HG02970 (cell line): ENCODE results near the gene CMKLR1.

ENCODE experiments used
- ATAC-seq: cut with Tn5 transposase; IDR thresholded peaks from one replicate; pipeline ENCODE4 v1.9.1; 2021; ENCODE audit warnings: mild to moderate bottlenecking, moderate library complexity, moderate number of reproducible peaks; ENCODE audit not compliant: unreplicated experiment, low FRiP score

CMKLR1 gene

DNA sequence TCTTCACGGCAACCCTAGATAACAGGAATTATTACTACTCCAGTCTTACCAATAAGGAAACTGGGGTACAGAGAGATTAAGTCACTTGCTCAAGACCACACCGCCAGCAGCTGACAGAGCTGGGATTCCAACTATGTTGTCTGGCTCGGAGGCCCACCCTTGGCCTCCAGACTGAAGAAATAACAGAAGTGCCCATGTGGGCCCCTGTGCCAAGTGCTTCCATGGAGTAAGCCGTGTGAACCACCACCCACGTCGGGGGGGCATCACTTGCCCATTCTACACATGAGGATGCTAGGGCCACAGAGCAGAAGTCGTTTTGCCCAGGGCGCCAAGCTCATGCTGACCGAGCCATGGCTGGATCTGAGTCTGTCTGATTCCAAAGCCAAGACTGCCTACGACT lies 926 bp upstream of the CMKLR1 start:
- ATAC-seq: no peak

GRCh38 chr12:108337235-108338223 lies 1.6 kb downstream of the CMKLR1 start:
- no peak for ATAC-seq

- ATAC-seq: no peak
Observed at GRCh38 chr12:108335349-108336119, 3.6 kb downstream of the CMKLR1 start.

DNA sequence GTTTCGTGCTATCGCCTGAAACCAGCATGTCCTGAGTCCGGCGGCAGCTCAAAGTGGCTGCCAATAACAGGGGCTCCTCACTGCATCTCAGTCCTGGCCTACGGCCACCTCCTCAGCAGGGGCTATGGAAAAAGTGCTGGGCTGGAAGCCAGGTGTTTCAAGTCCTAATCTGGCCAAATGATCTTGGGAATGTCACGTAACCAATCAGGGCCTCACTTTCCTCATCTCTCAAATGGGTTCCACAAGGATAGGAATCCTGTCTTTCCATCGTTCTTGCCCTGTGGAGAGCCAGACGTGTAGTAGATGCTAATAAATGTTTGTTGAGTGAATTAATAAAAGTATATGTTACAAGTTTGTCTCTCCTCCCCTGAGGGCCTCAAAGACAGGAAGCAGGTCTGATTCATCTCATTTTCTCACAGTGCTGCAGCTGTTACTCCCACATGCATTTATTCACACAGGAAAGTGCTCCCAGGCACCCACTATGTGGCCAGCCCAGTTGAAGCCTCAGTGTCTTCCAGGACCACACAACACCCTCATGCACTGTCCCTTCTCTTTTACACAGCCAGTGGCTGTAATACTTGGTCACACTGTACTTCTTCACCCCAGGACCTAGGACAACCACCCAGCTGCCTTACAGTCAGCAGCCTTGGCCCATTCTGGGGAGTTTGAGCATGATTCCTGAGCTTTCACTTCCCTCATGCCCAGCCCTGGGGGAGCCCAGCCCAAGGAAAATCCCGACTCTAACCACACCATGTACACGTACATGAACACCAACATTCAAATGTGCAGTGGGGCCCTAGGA lies 5.0 kb downstream of the CMKLR1 start:
- no peak for ATAC-seq

DNA sequence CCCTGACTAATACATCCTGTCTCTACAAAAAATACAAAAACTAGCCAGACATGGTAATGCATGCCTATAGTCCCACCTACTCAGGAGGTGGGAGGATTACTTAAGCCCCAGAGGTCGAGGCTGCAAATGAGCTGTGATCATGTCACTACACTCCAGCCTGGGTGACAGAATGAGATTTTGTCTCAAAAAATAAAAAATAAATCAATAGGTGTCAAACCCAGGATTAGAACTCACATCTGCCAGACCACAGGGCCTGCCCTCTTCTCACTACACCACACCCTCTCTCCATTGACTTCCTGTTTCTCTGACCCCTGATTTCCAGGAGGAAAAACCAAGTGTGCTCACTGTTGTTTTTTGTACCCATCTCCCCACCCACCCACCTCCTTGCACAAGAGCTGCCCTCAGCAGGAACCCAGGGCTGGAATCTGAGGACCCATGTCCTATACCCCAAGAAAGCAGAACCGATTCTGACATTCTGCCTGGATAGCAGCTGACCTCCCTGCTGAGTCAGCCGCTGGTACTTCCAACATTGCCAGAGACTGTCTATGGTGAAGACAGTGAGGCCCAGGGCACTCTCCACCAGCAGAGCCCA lies 6.2 kb downstream of the CMKLR1 start:
- no peak for ATAC-seq

DNA sequence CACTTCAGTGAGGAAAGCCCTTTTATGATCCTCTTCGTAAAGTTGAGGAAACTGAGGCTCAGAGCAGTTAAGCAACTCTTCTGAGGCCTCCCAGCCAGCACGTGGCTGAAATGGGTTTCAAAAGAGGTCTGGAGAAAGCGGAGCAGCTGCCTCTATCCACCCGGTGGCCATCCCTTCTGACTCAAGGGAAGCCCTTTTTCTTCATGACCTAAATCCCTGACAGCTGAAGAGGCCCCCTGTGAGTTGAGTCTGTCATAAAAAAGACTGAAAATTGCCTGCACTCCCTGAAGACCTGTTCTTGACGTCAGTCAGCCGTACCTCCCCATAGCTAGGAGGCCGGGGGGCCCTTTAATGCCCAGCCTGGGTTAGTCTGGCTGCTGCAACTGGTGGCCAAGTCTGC lies 10.7 kb downstream of the CMKLR1 start:
- no peak for ATAC-seq

- ATAC-seq: no peak
Observed at GRCh38 chr12:108327621-108328344, 11.3 kb downstream of the CMKLR1 start.

DNA sequence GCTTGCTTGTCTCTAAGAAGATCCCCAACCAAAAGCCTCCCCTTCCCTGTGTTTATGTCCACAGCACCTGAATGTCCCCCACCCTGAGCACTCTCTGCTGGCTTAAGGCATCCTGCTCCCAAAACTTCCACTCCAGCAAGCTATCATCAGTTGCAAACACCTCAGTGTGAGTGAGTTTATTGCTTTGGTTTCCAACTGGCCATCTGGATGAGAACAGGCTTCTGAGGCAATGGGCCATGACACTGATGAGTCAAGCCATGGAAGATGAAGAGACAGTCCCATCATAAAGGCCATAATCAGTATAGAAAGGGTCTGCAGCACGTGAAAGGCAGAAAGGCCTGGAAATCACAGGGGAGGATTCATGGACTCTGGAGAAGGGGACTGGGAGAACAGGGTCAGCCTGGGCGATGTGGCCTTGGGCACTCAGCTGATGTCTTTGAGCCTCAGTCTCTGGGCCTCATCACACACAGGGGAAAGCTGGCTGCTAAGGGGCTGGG lies 12.8 kb downstream of the CMKLR1 start:
- no peak for ATAC-seq

DNA sequence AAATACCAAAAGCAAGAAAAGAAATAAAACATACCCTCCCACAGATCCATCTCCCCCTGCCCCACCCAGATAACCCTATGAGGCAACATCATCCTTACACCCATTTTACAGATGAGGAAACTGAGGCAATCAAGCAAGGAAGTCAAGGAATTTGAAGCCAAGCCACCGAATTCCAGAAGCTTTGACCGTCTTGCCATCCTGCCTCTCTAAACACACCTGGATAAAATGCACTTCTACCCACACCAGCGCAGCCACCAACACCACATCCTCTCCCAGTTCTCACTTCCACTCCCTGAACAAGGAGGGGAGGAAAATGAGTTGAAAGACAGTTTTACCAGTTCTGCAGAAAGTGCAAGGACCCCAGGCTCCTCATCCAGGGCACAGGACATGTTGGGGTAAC lies 13.6 kb downstream of the CMKLR1 start:
- no peak for ATAC-seq

DNA sequence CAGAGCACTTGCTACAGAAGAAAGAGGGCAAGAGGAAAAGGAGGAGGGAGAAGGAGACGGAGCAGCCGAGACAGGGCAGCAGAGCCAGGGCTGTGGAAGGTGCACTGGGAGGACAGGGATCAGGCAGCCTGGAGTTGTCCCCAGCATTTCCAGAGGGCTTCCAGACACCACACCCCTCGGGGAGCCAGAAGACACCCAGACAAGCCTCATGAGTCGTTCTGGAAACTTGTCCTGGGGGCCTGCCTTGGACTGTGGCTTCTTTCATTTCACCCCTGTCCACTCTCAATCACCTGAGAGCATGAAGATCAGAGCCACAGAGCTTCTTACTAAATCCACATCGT lies 14.1 kb downstream of the CMKLR1 start:
- no peak for ATAC-seq

DNA sequence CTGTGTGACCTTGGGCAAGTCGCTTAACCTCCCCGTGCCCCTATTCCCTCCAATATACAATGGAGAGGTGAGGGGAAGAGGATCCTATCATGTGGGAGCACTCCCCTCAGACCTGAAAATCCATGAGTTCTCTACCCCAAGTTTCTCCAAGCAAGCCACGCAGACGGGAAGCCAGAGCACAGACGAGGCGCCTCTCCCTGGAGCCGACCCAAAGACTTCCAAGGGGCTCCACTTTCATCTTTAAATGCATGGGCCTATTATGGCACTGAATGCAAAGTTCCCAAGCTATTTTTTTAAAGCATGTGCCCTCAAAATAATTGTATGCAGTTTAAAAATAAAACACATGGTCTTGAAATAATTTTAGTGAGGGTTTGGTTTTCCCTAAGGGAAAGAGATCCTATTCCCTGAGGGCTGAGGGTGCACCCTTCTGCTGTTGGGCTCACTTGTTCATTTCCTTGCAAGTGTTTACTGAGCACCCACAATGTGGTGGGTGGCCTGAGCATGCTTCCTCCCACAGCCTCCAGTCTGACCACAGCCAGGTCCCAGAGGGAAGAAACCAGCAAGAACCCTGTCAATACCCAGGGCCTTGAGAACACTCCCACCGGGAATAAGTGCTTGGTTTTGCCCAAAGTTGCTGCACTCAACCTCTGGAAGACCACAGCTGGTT lies 14.6 kb downstream of the CMKLR1 start:
- no peak for ATAC-seq

GRCh38 chr12:108323581-108323980 lies 15.5 kb downstream of the CMKLR1 start:
- no peak for ATAC-seq

GRCh38 chr12:108322998-108323397 lies 16.1 kb downstream of the CMKLR1 start:
- ATAC-seq: no peak

DNA sequence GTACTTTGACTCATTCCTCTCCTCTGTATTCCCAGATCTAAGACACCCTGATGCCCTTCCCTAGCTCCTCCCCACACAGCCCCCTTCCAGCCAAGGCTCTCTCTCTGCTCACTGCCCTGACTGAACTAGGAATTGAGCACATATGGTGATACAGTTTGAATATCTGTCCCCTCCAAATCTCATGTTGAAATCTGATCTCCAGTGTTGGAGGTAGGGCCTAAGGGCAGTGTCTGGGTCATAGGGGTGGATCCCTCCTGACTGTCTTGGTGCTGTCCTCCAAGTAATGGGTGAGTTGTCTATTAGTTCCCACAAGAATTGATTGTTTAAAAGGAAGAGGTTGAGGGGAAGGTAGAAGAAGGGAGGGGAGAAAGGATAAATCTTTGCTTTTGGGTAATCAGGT lies 17.4 kb downstream of the CMKLR1 start:
- no peak for ATAC-seq

- no peak for ATAC-seq
Observed at GRCh38 chr12:108320507-108321293, 18.4 kb downstream of the CMKLR1 start.

- ATAC-seq: no peak
Observed at GRCh38 chr12:108319277-108320234, 19.6 kb downstream of the CMKLR1 start.
